ENCODE results near the gene CACNA1S.
A peak's percentile ranks its signal among the peaks of the same experiment; 100 is the strongest.

CACNA1S gene

GRCh38 chr1:201091256-201091655 lies 21.0 kb downstream of the CACNA1S start:
- TF ChIP-seq CTCF (IDR thresholded peaks at IDR 0.05; ENCODE audit: low read depth, low read length): no peak
- Histone ChIP-seq H3K36me3 (no peaks in the 10 kb centered on the region), H3K4me3 (ENCODE audit: low read depth, low read length) (no peak overlapping the region), H3K4me1 (no peaks in the 10 kb centered on the region), H3K9me3 (no peaks in the 10 kb centered on the region), H3K27me3 (no peaks in the 10 kb centered on the region)
- no peak for DNase-seq

GRCh38 chr1:201090541-201090940 lies 21.7 kb downstream of the CACNA1S start:
- Histone ChIP-seq H3K27me3 (no peaks in the 10 kb centered on the region), H3K9me3 (no peaks in the 10 kb centered on the region)
- TF ChIP-seq CTCF (IDR thresholded peaks at IDR 0.05; ENCODE audit: low read depth, low read length): no peak

GRCh38 chr1:201089596-201089995 lies 22.6 kb downstream of the CACNA1S start:
- Histone ChIP-seq H3K27me3 (no peaks in the 10 kb centered on the region), H3K4me1 (no peaks in the 10 kb centered on the region), H3K9me3 (no peaks in the 10 kb centered on the region), H3K4me3 (ENCODE audit: low read depth, low read length) (no peak overlapping the region), H3K36me3 (no peaks in the 10 kb centered on the region)
- no peak for TF ChIP-seq CTCF (IDR thresholded peaks at IDR 0.05; ENCODE audit: low read depth, low read length)
- no peak for DNase-seq

More at GRCh38 chr1:201090541-201090940, 21.7 kb downstream of the CACNA1S start:
- Histone ChIP-seq H3K4me1 (no peaks in the 10 kb centered on the region), H3K36me3 (no peaks in the 10 kb centered on the region), H3K4me3 (ENCODE audit: low read depth, low read length) (no peak overlapping the region)
- no peak for DNase-seq

- Histone ChIP-seq H3K9me3 (no peaks in the 10 kb centered on the region), H3K27me3 (no peaks in the 10 kb centered on the region)
Observed at GRCh38 chr1:201088901-201089525, 23.2 kb downstream of the CACNA1S start.

GRCh38 chr1:201088395-201088794 lies 23.8 kb downstream of the CACNA1S start:
- no peak overlapping the region for H3K4me3 ChIP-seq (ENCODE audit: low read depth, low read length)
- no peak for DNase-seq
- TF ChIP-seq CTCF (IDR thresholded peaks at IDR 0.05; ENCODE audit: low read depth, low read length): no peak
- H3K9me3 ChIP-seq: no peaks in the 10 kb centered on the region
- H3K27me3 ChIP-seq: no peaks in the 10 kb centered on the region
- no peaks in the 10 kb centered on the region for H3K4me1 ChIP-seq
- H3K36me3 ChIP-seq: no peaks in the 10 kb centered on the region

More at GRCh38 chr1:201088901-201089525, 23.2 kb downstream of the CACNA1S start:
- no peaks in the 10 kb centered on the region for H3K4me1 ChIP-seq
- no peak for TF ChIP-seq CTCF (IDR thresholded peaks at IDR 0.05; ENCODE audit: low read depth, low read length)
- no peak for DNase-seq
- H3K36me3 ChIP-seq: no peaks in the 10 kb centered on the region
- H3K4me3 ChIP-seq (ENCODE audit: low read depth, low read length): no peak overlapping the region

- peak; percentile 66 for DNase-seq
- Histone ChIP-seq H3K4me1 (no peaks in the 10 kb centered on the region), H3K4me3 (ENCODE audit: low read depth, low read length) (no peak overlapping the region), H3K9me3 (no peaks in the 10 kb centered on the region), H3K27me3 (no peaks in the 10 kb centered on the region), H3K36me3 (no peaks in the 10 kb centered on the region)
- peak; percentile 76 for TF ChIP-seq CTCF (IDR thresholded peaks at IDR 0.05; ENCODE audit: low read depth, low read length)
Observed at GRCh38 chr1:201085902-201086735, 26.1 kb downstream of the CACNA1S start.

Data from BE2C (cell line).